DOHH2 (cell line): Measurements from ENCODE around the gene B4GALNT4.

Experiments used
- EZH2phosphoT487 ChIP-seq: fragments of 200-600 bp; sonication (generic); IDR thresholded peaks from 2 replicates; pipeline ENCODE4 v1.6.1; 2017; ENCODE audit warnings: borderline replicate concordance, mild to moderate bottlenecking, antibody characterized with exemption, low read length, moderate library complexity, mixed read lengths
- TF ChIP-seq, protein P1 (sequence below): fragments of 200-600 bp; sonication (generic); IDR thresholded peaks from one replicate; pipeline ENCODE4 v1.5.1; 2014; ENCODE audit warnings: antibody characterized with exemption, mild to moderate bottlenecking, low read depth, low read length; ENCODE audit not compliant: poor library complexity, severe bottlenecking

DNA sequence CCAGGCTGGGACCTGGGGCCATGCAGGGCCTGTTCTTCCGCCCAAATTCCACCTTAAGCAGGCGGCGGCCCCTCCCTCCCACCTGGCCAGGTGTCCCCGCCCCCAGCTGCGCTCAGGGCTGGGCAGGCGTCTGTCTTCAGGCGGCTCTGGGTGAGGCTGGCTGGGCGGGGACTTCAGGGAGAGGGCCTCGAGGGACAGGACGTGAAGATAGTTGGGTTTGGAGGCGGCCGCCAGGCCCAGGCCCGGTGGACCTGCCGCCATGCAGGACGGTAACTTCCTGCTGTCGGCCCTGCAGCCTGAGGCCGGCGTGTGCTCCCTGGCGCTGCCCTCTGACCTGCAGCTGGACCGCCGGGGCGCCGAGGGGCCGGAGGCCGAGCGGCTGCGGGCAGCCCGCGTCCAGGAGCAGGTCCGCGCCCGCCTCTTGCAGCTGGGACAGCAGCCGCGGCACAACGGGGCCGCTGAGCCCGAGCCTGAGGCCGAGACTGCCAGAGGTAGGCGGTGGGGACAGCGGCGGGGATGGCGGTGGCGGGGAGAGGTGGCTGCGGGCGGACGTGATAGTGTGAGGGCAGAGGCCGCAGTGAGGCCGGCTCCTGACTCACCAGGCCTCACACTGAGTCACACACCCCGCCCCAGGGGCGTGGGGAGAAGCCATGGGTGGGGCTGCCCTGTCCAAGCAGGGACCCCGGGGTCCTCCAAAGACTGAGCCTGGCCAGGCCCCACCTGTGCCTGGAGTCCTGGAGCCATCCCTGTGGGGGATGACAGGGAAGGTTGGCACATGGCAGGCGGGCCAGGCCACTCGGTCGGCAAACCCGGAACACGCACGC, 24.9 kb downstream of the B4GALNT4 start, which contains the start of gene PKP3:
- TF ChIP-seq, protein P1, sequence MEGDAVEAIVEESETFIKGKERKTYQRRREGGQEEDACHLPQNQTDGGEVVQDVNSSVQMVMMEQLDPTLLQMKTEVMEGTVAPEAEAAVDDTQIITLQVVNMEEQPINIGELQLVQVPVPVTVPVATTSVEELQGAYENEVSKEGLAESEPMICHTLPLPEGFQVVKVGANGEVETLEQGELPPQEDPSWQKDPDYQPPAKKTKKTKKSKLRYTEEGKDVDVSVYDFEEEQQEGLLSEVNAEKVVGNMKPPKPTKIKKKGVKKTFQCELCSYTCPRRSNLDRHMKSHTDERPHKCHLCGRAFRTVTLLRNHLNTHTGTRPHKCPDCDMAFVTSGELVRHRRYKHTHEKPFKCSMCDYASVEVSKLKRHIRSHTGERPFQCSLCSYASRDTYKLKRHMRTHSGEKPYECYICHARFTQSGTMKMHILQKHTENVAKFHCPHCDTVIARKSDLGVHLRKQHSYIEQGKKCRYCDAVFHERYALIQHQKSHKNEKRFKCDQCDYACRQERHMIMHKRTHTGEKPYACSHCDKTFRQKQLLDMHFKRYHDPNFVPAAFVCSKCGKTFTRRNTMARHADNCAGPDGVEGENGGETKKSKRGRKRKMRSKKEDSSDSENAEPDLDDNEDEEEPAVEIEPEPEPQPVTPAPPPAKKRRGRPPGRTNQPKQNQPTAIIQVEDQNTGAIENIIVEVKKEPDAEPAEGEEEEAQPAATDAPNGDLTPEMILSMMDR, result no peak
- no peak for TF ChIP-seq EZH2phosphoT487
